Fibroblast of lung (primary cell): ENCODE measurements around the gene SHANK3. TPM values are rescaled to one million over a fixed set of nuclear protein-coding genes. Genes with fewer than 3 reads are reported as not detected.
"Not testable (repeated sequence)": the region's sequence is repeated elsewhere in the genome, so short reads cannot be mapped to it uniquely, and the experiment has no call there.

Experiments
- DNase-seq, 2 donors: peaks; one replicate each; pipeline versions ENCODE4 v3.0.0 to v3.0.0-alpha.2; 2010; ENCODE audit warnings: low read depth in 2 of 2
- H2AFZ ChIP-seq: 2 replicates; pipeline ENCODE4 v1.5.1; 2012; ENCODE audit warnings: low read length, control low read depth, inconsistent platforms
- H3K27ac ChIP-seq: 2 replicates; pipeline ENCODE4 v1.5.1; 2011; ENCODE audit warnings: low read length, control low read depth; ENCODE audit not compliant: insufficient read depth
- H3K27me3 ChIP-seq: 2 replicates; pipeline ENCODE4 v1.5.1; 2011; ENCODE audit warnings: mild to moderate bottlenecking, low read length; ENCODE audit not compliant: control insufficient read depth, insufficient read depth
- H3K36me3 ChIP-seq: 2 replicates; pipeline ENCODE4 v1.5.1; 2011; ENCODE audit warnings: low read length; ENCODE audit not compliant: control insufficient read depth, insufficient read depth
- H3K4me1 ChIP-seq: 2 replicates; pipeline ENCODE4 v1.5.1; 2011; ENCODE audit warnings: low read length; ENCODE audit not compliant: control insufficient read depth, insufficient read depth; ENCODE audit errors: extremely low read depth
- H3K4me2 ChIP-seq: 2 replicates; pipeline ENCODE4 v1.5.1; 2011; ENCODE audit warnings: low read length, control low read depth; ENCODE audit not compliant: insufficient read depth; ENCODE audit errors: extremely low read depth
- H3K4me3 ChIP-seq, 4 experiments: fragments of 200-600 bp in 1 of 4; sonication (generic) in 1 of 4; replicated peaks in 1 of 4; 2 replicates each; pipeline ENCODE4 v1.5.1; 2011 to 2016; ENCODE audit warnings: low read length in 4 of 4, low read depth in 3 of 4, mild to moderate bottlenecking in 3 of 4, control low read depth in 2 of 4, inconsistent platforms in 1 of 4, mixed read lengths in 1 of 4; ENCODE audit not compliant: insufficient read depth in 1 of 4; ENCODE audit errors: control extremely low read depth in 1 of 4
- H3K79me2 ChIP-seq: 2 replicates; pipeline ENCODE4 v1.5.1; 2012; ENCODE audit warnings: mild to moderate bottlenecking, low read length, inconsistent platforms; ENCODE audit not compliant: control insufficient read depth, insufficient read depth
- H3K9ac ChIP-seq: 2 replicates; pipeline ENCODE4 v1.5.1; 2011; ENCODE audit warnings: mild to moderate bottlenecking, low read length, control low read depth; ENCODE audit not compliant: insufficient read depth
- H3K9me3 ChIP-seq: 2 replicates; pipeline ENCODE4 v1.5.1; 2012; ENCODE audit warnings: low read depth, low read length; ENCODE audit not compliant: control insufficient read depth, insufficient read depth
- H4K20me1 ChIP-seq: 2 replicates; pipeline ENCODE4 v1.5.1; 2011; ENCODE audit warnings: low read length; ENCODE audit not compliant: control insufficient read depth, insufficient read depth; ENCODE audit errors: extremely low read depth
- CTCF ChIP-seq, 2 donors: IDR thresholded peaks in 1 of 2; conservative IDR thresholded peaks in 1 of 2; 1 replicate in 1 of 2; 2 replicates in 1 of 2; pipeline ENCODE4 v1.5.1; 2011 to 2012; ENCODE audit warnings: low read length in 2 of 2, control low read depth in 1 of 2, inconsistent platforms in 1 of 2, low read depth in 1 of 2, mild to moderate bottlenecking in 1 of 2
- EZH2 ChIP-seq: IDR thresholded peaks from 2 replicates; pipeline ENCODE4 v1.5.1; 2012; ENCODE audit warnings: low read length, control low read depth, mild to moderate bottlenecking; ENCODE audit errors: missing control alignments
- polyA plus RNA-seq, 2 donors: library from polyadenylated mRNA; depleted of rRNA in 1 of 2; stranded (reverse) in 1 of 2; unstranded in 1 of 2; fragments of >200 nt; gene quantifications; 2 replicates each; pipeline ENCODE4 v1.2.1, GENCODE V29; 2011 to 2012; ENCODE audit warnings: missing spikeins in 1 of 2
- total RNA-seq: library from RNA; depleted of rRNA; stranded (reverse); fragments of >200 nt; gene quantifications from 2 replicates; pipeline ENCODE4 v1.2.1, GENCODE V29; 2014

SHANK3 gene
- total and polyA plus RNA-seq, 2 donors (not counting 1 experiment from before 2014, with no cell fraction given): 0.17 to 0.33 TPM

GRCh38 chr22:50653256-50653655 is 19.4 kb upstream of the SHANK3 start:
- Histone ChIP-seq H4K20me1 (no peaks in the 10 kb centered on the region), H2AFZ (no peak overlapping the region), H3K4me1 (peaks cover 4% of the 10 kb centered on the region), H3K27me3 (no peaks in the 10 kb centered on the region), H3K9me3 (no peaks in the 10 kb centered on the region), H3K4me2 (no peak overlapping the region), H3K9ac (no peak overlapping the region), H3K36me3 (no peaks in the 10 kb centered on the region), H3K4me3 (no peak overlapping the region), H3K79me2 (no peaks in the 10 kb centered on the region), H3K27ac (no peak overlapping the region)
- DNase-seq: no peak
- no peak for TF ChIP-seq EZH2
- no peak for TF ChIP-seq CTCF (conservative IDR thresholded peaks at IDR 0.05 in 1 of 2, IDR thresholded peaks at IDR 0.05 in 1 of 2; ENCODE audit: low read depth in 1 of 2, low read length in 2 of 2)

GRCh38 chr22:50654664-50655063 is 18.0 kb upstream of the SHANK3 start:
- not testable (repeated sequence) for H3K27me3 ChIP-seq, H3K4me1 ChIP-seq, H3K9ac ChIP-seq, H2AFZ ChIP-seq, DNase-seq, H3K4me2 ChIP-seq, H3K9me3 ChIP-seq, H4K20me1 ChIP-seq, H3K27ac ChIP-seq, H3K4me3 ChIP-seq, H3K36me3 ChIP-seq, H3K79me2 ChIP-seq

GRCh38 chr22:50656122-50657070 is 16.2 kb upstream of the SHANK3 start:
- H3K9me3 ChIP-seq: no peaks in the 10 kb centered on the region
- H3K79me2 ChIP-seq: no peaks in the 10 kb centered on the region
- TF ChIP-seq EZH2 (no peak), CTCF (conservative IDR thresholded peaks at IDR 0.05 in 1 of 2, IDR thresholded peaks at IDR 0.05 in 1 of 2; ENCODE audit: low read depth in 1 of 2, low read length in 2 of 2) (no peak)
- no peak overlapping the region for H3K4me3 ChIP-seq
- no peak overlapping the region for H3K9ac ChIP-seq
- peak; percentile 58 to 71 for DNase-seq
- no peaks in the 10 kb centered on the region for H3K27me3 ChIP-seq
- no peak overlapping the region for H3K27ac ChIP-seq
- no peak overlapping the region for H2AFZ ChIP-seq
- H3K36me3 ChIP-seq: no peaks in the 10 kb centered on the region
- H4K20me1 ChIP-seq: no peaks in the 10 kb centered on the region
- H3K4me1 ChIP-seq: peaks cover 4% of the 10 kb centered on the region
- H3K4me2 ChIP-seq: no peak overlapping the region
